ENCODE data around the gene ATP5F1E. TPM values are rescaled to one million over a fixed set of nuclear protein-coding genes. Genes with fewer than 3 reads are reported as not detected.

The ATP5F1E gene
- 32.4 and 44.2 TPM in 2 replicates for total RNA-seq (2014; rRNA removed; shearing (Covaris generic); ENCODE audit: low replicate concordance)

- H3K9me3 ChIP-seq, result no peaks in the 10 kb centered on the region
- H3K27me3 ChIP-seq, result no peaks in the 10 kb centered on the region
- peak within 1 kb of the TSS; percentile 91 for H3K4me3 ChIP-seq
- peaks cover 75% of the 10 kb centered on the region for H3K36me3 ChIP-seq
- DNase-seq, result peak; percentile 97
These were observed at the start of gene ATP5F1E for GRCh38 chr20:59032023-59032712. TSS of gene ATP5F1E (minus strand) at chr20:59032335. CDS start at chr20:59032251, 84 bp downstream.

- no peak for DNase-seq
- Histone ChIP-seq H3K9me3 (peaks cover 2% of the 10 kb centered on the region; the same call in 1 of the 2 replicates), H3K36me3 (no peaks in the 10 kb centered on the region), H3K27me3 (peaks cover 11% of the 10 kb centered on the region), H3K4me3 (no peak overlapping the region)
These were observed 48.9 kb upstream of the ATP5F1E start for GRCh38 chr20:59081036-59081435.

- H3K36me3 ChIP-seq, result no peaks in the 10 kb centered on the region
- peaks cover 23% of the 10 kb centered on the region for H3K27me3 ChIP-seq
- no peak for DNase-seq
- H3K4me3 ChIP-seq, result no peak overlapping the region
- H3K9me3 ChIP-seq, result peaks cover 2% of the 10 kb centered on the region; the same call in 1 of the 2 replicates
These were observed 46.1 kb upstream of the ATP5F1E start for GRCh38 chr20:59078231-59078630.

GRCh38 chr20:59077705-59078104 is 45.6 kb upstream of the ATP5F1E start:
- DNase-seq, result no peak
- Histone ChIP-seq H3K9me3 (peaks cover 2% of the 10 kb centered on the region; the same call in 1 of the 2 replicates), H3K27me3 (peaks cover 23% of the 10 kb centered on the region), H3K4me3 (no peak overlapping the region), H3K36me3 (no peaks in the 10 kb centered on the region)

GRCh38 chr20:59075934-59076508 is 43.9 kb upstream of the ATP5F1E start:
- Histone ChIP-seq H3K9me3 (peaks cover 2% of the 10 kb centered on the region; the same call in 1 of the 2 replicates), H3K36me3 (no peaks in the 10 kb centered on the region), H3K27me3 (peaks cover 23% of the 10 kb centered on the region), H3K4me3 (no peak overlapping the region)
- no peak for DNase-seq

- H3K36me3 ChIP-seq, result no peaks in the 10 kb centered on the region
- peaks cover 26% of the 10 kb centered on the region for H3K27me3 ChIP-seq
- peaks cover 2% of the 10 kb centered on the region; the same call in 1 of the 2 replicates for H3K9me3 ChIP-seq
- H3K4me3 ChIP-seq, result no peak overlapping the region
- DNase-seq, result no peak
These were observed 42.3 kb upstream of the ATP5F1E start for GRCh38 chr20:59074456-59074855.

GRCh38 chr20:59073582-59073981 is 41.4 kb upstream of the ATP5F1E start:
- no peak for DNase-seq

GRCh38 chr20:59071216-59071615 is 39.1 kb upstream of the ATP5F1E start:
- Histone ChIP-seq H3K4me3 (no peak overlapping the region), H3K9me3 (no peaks in the 10 kb centered on the region), H3K36me3 (no peaks in the 10 kb centered on the region), H3K27me3 (peaks cover 24% of the 10 kb centered on the region)
- no peak for DNase-seq

More at GRCh38 chr20:59073582-59073981, 41.4 kb upstream of the ATP5F1E start:
- no peak overlapping the region for H3K4me3 ChIP-seq
- peaks cover 30% of the 10 kb centered on the region for H3K27me3 ChIP-seq
- peaks cover 2% of the 10 kb centered on the region; the same call in 1 of the 2 replicates for H3K9me3 ChIP-seq
- H3K36me3 ChIP-seq, result no peaks in the 10 kb centered on the region

GRCh38 chr20:59069026-59069425 is 36.9 kb upstream of the ATP5F1E start:
- H3K4me3 ChIP-seq, result no peak overlapping the region
- H3K27me3 ChIP-seq, result peaks cover 13% of the 10 kb centered on the region

GRCh38 chr20:59068534-59068933 is 36.4 kb upstream of the ATP5F1E start:
- H3K4me3 ChIP-seq, result no peak overlapping the region
- H3K27me3 ChIP-seq, result peaks cover 13% of the 10 kb centered on the region
- H3K36me3 ChIP-seq, result no peaks in the 10 kb centered on the region
- no peak for DNase-seq
- H3K9me3 ChIP-seq, result no peaks in the 10 kb centered on the region

More at GRCh38 chr20:59069026-59069425, 36.9 kb upstream of the ATP5F1E start:
- Histone ChIP-seq H3K36me3 (no peaks in the 10 kb centered on the region), H3K9me3 (no peaks in the 10 kb centered on the region)
- DNase-seq, result no peak

- H3K4me3 ChIP-seq, result no peak overlapping the region
- no peak for DNase-seq
- H3K9me3 ChIP-seq, result no peaks in the 10 kb centered on the region
- peaks cover 10% of the 10 kb centered on the region for H3K27me3 ChIP-seq
- H3K36me3 ChIP-seq, result no peaks in the 10 kb centered on the region
These were observed 32.1 kb upstream of the ATP5F1E start for GRCh38 chr20:59064214-59064722.

GRCh38 chr20:59063358-59064213 is 31.5 kb upstream of the ATP5F1E start:
- no peak overlapping the region for H3K4me3 ChIP-seq
- H3K9me3 ChIP-seq, result no peaks in the 10 kb centered on the region
- DNase-seq, result peak; percentile 77
- H3K27me3 ChIP-seq, result peaks cover 7% of the 10 kb centered on the region; the same call in 1 of the 2 replicates
- H3K36me3 ChIP-seq, result no peaks in the 10 kb centered on the region

GRCh38 chr20:59062081-59062480 is 29.9 kb upstream of the ATP5F1E start:
- no peak for DNase-seq
- no peaks in the 10 kb centered on the region for H3K36me3 ChIP-seq
- no peaks in the 10 kb centered on the region for H3K9me3 ChIP-seq
- H3K4me3 ChIP-seq, result no peak overlapping the region
- H3K27me3 ChIP-seq, result peaks cover 7% of the 10 kb centered on the region; the same call in 1 of the 2 replicates

- no peak for DNase-seq
- no peaks in the 10 kb centered on the region for H3K36me3 ChIP-seq
- no peaks in the 10 kb centered on the region for H3K9me3 ChIP-seq
These were observed 23.2 kb upstream of the ATP5F1E start for GRCh38 chr20:59055302-59055701.

GRCh38 chr20:59051666-59052185 is 19.6 kb upstream of the ATP5F1E start:
- H3K4me3 ChIP-seq, result no peak overlapping the region
- H3K36me3 ChIP-seq, result no peaks in the 10 kb centered on the region
- DNase-seq, result no peak
- H3K27me3 ChIP-seq, result peaks cover 35% of the 10 kb centered on the region
- no peaks in the 10 kb centered on the region for H3K9me3 ChIP-seq

More at GRCh38 chr20:59055302-59055701, 23.2 kb upstream of the ATP5F1E start:
- Histone ChIP-seq H3K4me3 (no peak overlapping the region), H3K27me3 (peaks cover 31% of the 10 kb centered on the region)

- Histone ChIP-seq H3K36me3 (no peaks in the 10 kb centered on the region), H3K9me3 (no peaks in the 10 kb centered on the region), H3K4me3 (no peak overlapping the region), H3K27me3 (peaks cover 35% of the 10 kb centered on the region)
- DNase-seq, result no peak
These were observed 18.3 kb upstream of the ATP5F1E start for GRCh38 chr20:59050437-59050836.
